ENCODE measurements around the gene TFB1M.

Gene TFB1M

GRCh38 chr6:155271145-155271544, 43.1 kb downstream of the TFB1M start:
- no peak overlapping the region for H3K9ac ChIP-seq (ENCODE audit: low read length)
- H3K27me3 ChIP-seq (replicated peaks; ENCODE audit: insufficient read depth, low read length), result no peaks in the 10 kb centered on the region
- no peak overlapping the region for H3K4me3 ChIP-seq (ENCODE audit: low read length)
- H3K9me2 ChIP-seq (replicated peaks; ENCODE audit: insufficient read depth, low read length), result no peaks in the 10 kb centered on the region
- H3K27ac ChIP-seq (ENCODE audit: low read length), result no peak overlapping the region
- no peaks in the 10 kb centered on the region for H3K79me2 ChIP-seq (ENCODE audit: low read length)
- H3K4me2 ChIP-seq (ENCODE audit: low read depth, low read length), result no peak overlapping the region
- TF ChIP-seq EZH2phosphoT487 (IDR thresholded peaks at IDR 0.05; ENCODE audit: low read length) (no peak), EZH2 (optimal IDR thresholded peaks at IDR 0.05; ENCODE audit: low read depth, low read length) (no peak)
- TF ChIP-seq, protein P1, sequence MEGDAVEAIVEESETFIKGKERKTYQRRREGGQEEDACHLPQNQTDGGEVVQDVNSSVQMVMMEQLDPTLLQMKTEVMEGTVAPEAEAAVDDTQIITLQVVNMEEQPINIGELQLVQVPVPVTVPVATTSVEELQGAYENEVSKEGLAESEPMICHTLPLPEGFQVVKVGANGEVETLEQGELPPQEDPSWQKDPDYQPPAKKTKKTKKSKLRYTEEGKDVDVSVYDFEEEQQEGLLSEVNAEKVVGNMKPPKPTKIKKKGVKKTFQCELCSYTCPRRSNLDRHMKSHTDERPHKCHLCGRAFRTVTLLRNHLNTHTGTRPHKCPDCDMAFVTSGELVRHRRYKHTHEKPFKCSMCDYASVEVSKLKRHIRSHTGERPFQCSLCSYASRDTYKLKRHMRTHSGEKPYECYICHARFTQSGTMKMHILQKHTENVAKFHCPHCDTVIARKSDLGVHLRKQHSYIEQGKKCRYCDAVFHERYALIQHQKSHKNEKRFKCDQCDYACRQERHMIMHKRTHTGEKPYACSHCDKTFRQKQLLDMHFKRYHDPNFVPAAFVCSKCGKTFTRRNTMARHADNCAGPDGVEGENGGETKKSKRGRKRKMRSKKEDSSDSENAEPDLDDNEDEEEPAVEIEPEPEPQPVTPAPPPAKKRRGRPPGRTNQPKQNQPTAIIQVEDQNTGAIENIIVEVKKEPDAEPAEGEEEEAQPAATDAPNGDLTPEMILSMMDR (IDR thresholded peaks at IDR 0.05; ENCODE audit: low read length), result no peak
- H4K20me1 ChIP-seq (ENCODE audit: insufficient read depth, low read length), result no peaks in the 10 kb centered on the region
- no peak overlapping the region for H2AFZ ChIP-seq (ENCODE audit: low read length)
- no peaks in the 10 kb centered on the region for H3K36me3 ChIP-seq (replicated peaks; ENCODE audit: insufficient read depth, low read length)
- no peaks in the 10 kb centered on the region for H3F3A ChIP-seq (ENCODE audit: insufficient read depth, low read length)
- no peaks in the 10 kb centered on the region for H3K9me3 ChIP-seq (replicated peaks; ENCODE audit: insufficient read depth, low read length)
- DNase-seq, result no peak
- no peaks in the 10 kb centered on the region for H3K4me1 ChIP-seq (ENCODE audit: low read length)

DNA sequence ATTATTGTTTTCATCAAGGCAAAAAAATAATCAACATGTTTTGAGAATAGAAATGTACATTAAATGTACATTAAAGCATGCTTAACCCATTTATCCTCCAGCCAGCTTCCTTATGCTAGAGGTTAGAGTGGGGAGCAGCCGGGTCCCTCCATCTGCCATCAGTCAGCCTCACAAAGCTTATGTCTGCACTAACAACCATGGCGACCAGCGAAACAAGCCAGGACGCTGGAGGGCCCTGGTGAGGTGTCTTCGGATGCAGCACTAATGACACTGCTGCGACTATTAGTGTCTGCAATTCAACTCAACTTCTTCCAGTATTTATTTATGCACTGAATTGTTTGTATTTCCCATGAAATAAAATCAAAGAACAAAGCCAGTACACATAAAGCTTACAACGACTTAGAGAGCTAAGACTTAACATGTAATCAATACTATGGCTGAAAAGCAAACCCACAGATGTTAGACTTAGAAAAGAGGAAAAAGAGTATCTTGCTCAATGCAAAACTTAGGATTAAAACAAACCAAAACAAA, 43.7 kb downstream of the TFB1M start:
- Histone ChIP-seq H4K20me1 (ENCODE audit: insufficient read depth, low read length) (no peaks in the 10 kb centered on the region), H3K4me1 (ENCODE audit: low read length) (no peaks in the 10 kb centered on the region), H3K4me3 (ENCODE audit: low read length) (no peak overlapping the region), H3K9ac (ENCODE audit: low read length) (no peak overlapping the region), H3K27ac (ENCODE audit: low read length) (no peak overlapping the region), H2AFZ (ENCODE audit: low read length) (no peak overlapping the region), H3K36me3 (replicated peaks; ENCODE audit: insufficient read depth, low read length) (no peaks in the 10 kb centered on the region), H3K4me2 (ENCODE audit: low read depth, low read length) (no peak overlapping the region), H3F3A (ENCODE audit: insufficient read depth, low read length) (no peaks in the 10 kb centered on the region), H3K27me3 (replicated peaks; ENCODE audit: insufficient read depth, low read length) (no peaks in the 10 kb centered on the region), H3K9me3 (replicated peaks; ENCODE audit: insufficient read depth, low read length) (no peaks in the 10 kb centered on the region), H3K9me2 (replicated peaks; ENCODE audit: insufficient read depth, low read length) (no peaks in the 10 kb centered on the region), H3K79me2 (ENCODE audit: low read length) (no peaks in the 10 kb centered on the region)
- DNase-seq, result no peak
- TF ChIP-seq EZH2 (optimal IDR thresholded peaks at IDR 0.05; ENCODE audit: low read depth, low read length), result no peak
- TF ChIP-seq, protein P1 (IDR thresholded peaks at IDR 0.05; ENCODE audit: low read length), result no peak
- TF ChIP-seq EZH2phosphoT487 (IDR thresholded peaks at IDR 0.05; ENCODE audit: low read length), result no peak

GRCh38 chr6:155269765-155270164, 44.5 kb downstream of the TFB1M start:
- H3K4me2 ChIP-seq (ENCODE audit: low read depth, low read length), result no peak overlapping the region
- H3K9me3 ChIP-seq (replicated peaks; ENCODE audit: insufficient read depth, low read length), result no peaks in the 10 kb centered on the region
- H3K4me3 ChIP-seq (ENCODE audit: low read length), result no peak overlapping the region
- H3K27ac ChIP-seq (ENCODE audit: low read length), result no peak overlapping the region
- H3K79me2 ChIP-seq (ENCODE audit: low read length), result no peaks in the 10 kb centered on the region
- H3K4me1 ChIP-seq (ENCODE audit: low read length), result no peaks in the 10 kb centered on the region
- H3K36me3 ChIP-seq (replicated peaks; ENCODE audit: insufficient read depth, low read length), result no peaks in the 10 kb centered on the region
- no peaks in the 10 kb centered on the region for H3K27me3 ChIP-seq (replicated peaks; ENCODE audit: insufficient read depth, low read length)
- TF ChIP-seq EZH2phosphoT487 (IDR thresholded peaks at IDR 0.05; ENCODE audit: low read length) (no peak), EZH2 (optimal IDR thresholded peaks at IDR 0.05; ENCODE audit: low read depth, low read length) (no peak)
- TF ChIP-seq, protein P1 (IDR thresholded peaks at IDR 0.05; ENCODE audit: low read length), result no peak
- H3K9ac ChIP-seq (ENCODE audit: low read length), result no peak overlapping the region
- H4K20me1 ChIP-seq (ENCODE audit: insufficient read depth, low read length), result no peaks in the 10 kb centered on the region
- no peaks in the 10 kb centered on the region for H3K9me2 ChIP-seq (replicated peaks; ENCODE audit: insufficient read depth, low read length)
- DNase-seq, result no peak
- H2AFZ ChIP-seq (ENCODE audit: low read length), result no peak overlapping the region
- H3F3A ChIP-seq (ENCODE audit: insufficient read depth, low read length), result no peaks in the 10 kb centered on the region

Measured in MM.1S (cell line).